Endometrial microvascular endothelial cells (primary cell): ENCODE measurements around the gene VPS9D1. TPM values are rescaled to one million over a fixed set of nuclear protein-coding genes. Genes with fewer than 3 reads are reported as not detected.
"Not testable (repeated sequence)": the region's sequence is repeated elsewhere in the genome, so short reads cannot be mapped to it uniquely, and the experiment has no call there.

ENCODE experiments used
- in situ Hi-C: cut with HindIII; loops from 2 replicates; pipeline ENCODE4 v1.10.0; 2017; ENCODE audit warnings: low sequenced_read_pairs, low pct_unique_long_range_greater_than_20kb; ENCODE audit errors: inconsistent ontology term
- total RNA-seq: library from RNA; depleted of rRNA; stranded (reverse); fragments of >200 nt; gene quantifications from one replicate; pipeline ENCODE4 v1.2.3, GENCODE V29; 2015; ENCODE audit errors: inconsistent ontology term

Gene VPS9D1
- total RNA-seq, 1 donor from 2014 or later: 3.4 TPM

GRCh38 chr16:89712274-89712781 lies 8.4 kb downstream of the VPS9D1 start:
- in situ Hi-C loops: no loop called here

DNA sequence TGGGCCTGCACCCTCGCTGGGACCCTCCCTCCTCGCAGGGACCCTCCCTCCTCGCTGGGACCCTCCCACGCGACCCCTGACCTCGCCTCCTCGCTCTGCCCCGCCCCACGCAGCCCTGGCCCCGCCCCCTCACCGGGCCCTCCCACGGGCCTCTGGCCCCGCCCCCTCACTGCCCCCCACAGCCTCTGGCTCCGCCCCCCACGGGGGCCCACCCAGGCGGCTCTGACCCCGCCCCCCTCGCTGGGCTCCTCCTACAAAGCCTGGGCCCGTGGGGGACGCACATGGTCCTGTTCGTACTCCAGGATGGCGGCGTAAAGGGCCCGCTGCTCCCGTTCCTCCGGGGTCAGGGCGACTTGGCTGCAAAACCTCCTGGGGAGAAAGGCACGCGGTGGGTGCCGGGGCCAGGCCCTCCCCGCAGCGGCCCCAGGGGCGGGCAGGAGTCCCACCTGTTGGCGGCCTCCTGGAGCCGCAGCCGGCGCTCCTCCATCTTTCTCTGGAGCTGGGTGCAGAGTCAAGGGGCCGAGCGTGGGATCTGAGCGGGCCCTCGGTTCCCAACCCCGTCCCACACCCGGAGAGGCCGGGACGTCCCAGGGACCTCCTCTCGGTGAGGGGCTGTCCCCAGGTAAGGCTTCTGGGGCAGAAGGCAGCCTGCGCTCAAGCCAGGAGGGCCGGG lies 9.0 kb downstream of the VPS9D1 start:
- in situ Hi-C loops: no loop called here

DNA sequence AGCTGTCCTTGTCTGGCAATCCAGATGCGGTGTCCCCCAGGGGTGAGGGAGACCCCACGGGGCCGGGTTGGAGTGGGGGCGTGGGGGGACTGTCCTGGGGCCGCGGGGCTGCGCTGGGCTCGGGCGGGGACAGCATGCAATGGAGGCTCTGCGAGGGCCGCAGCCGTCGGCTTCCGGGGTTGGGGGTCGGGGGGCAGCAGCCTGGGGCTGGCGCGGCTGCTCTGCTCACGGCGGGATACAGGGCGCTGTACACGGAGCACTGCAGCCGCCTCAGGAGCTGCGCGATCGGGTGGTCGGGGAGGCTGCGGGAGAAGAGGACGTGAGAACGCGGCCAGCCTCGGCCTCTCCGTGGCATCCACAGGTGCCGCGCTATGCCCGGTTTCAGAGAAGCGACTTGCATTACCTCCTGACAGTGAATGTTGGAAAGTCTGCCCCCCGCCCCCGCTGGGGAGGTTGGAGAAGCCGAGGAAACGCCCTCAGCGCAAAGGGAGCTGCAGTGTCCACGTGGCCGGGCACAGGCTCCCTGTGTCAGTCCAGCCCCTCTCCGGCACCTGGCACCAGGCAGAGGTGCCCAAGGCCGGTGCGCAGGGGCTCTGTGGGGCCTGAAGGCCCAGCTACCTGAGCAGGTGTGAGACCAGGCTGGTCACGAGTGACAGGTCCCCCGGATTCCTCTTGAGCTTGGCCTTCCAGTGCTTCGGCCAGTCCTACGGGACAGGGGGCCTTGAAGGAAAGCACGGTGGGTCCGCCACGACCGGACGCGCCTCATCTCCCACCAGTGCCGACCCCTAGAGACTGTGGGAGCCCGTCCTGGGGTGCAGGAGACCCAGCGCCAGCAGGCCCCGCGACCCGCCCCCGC lies 9.8 kb downstream of the VPS9D1 start:
- in situ Hi-C loops: no loop called here

DNA sequence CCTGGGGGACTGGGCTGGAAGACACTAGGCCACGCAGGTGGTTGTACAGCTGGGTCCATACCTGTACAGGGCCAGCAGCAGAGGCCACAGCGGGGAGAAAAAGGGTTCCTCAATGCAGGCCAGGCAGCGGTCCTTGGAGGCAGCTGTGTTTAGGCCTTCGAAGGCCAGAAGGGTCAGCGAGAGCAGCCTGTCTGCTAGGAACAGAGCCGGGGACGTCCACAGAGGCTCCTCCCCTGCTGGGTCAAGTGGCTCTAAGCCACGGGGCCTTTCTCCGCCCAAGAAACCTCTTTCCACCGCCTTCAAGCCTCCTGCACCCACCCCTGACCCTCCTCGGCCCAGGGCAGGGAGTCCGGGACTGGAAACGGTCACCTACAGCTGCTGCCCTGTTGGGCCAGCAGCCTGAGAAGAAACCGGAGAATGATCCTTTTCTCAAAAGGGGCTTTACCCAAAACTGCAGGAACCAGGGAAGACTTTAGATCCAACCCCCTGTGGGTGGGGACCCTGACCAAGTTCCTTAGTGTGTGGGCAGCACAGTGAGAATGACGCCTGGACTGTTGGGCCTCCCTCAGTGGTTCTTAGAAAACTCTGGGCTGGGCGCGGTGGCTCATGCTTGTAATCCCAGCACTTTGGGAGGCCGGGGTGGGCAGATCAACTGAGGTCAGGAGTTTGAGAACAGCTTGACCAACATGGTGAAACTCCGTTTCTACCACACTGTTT lies 10.8 kb downstream of the VPS9D1 start:
- in situ Hi-C loops: no loop called here

DNA sequence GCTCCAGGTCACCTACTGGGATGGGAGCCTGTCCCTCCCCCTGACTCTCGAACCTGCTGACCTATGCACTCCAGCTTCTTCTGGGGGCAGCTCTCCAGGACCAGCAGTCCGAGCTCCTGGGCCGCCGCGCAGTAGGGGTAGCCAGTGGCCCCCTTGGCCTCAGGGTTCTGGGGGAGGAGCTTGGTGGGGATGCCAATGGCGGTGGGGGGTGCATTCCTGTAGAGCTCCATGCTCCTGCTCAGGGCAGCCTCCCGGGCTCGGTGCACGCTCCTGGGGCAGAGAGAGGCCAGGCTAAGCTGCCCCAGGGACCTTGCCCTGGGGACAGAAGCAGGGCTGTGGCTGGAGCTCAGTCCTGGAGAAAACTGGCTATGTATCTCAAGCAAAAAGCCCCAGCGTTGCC lies 11.5 kb downstream of the VPS9D1 start:
- in situ Hi-C loops: no loop called here

DNA sequence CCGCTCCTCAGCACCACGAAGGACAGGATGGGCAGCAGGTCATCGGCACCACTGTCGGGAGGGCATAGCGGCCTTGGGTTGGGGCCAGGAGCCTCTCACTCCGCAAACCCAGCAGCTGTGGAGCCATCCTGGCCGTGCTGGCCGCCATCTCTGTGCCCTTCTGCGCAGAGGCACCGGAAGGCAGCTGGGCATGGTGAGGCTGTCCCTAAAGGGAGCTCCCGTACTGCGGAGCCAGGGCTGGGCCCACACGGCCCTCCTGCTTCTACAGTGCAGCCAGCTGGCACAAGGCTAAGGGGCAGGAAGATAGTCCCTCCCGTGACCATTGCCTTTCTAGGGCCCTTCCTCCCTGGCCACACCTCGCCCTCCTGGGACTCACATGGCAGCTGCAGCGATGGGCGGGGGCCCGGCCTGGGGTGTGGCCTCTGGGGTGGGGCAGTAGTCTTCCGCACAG lies 12.2 kb downstream of the VPS9D1 start:
- in situ Hi-C loops: no loop called here

DNA sequence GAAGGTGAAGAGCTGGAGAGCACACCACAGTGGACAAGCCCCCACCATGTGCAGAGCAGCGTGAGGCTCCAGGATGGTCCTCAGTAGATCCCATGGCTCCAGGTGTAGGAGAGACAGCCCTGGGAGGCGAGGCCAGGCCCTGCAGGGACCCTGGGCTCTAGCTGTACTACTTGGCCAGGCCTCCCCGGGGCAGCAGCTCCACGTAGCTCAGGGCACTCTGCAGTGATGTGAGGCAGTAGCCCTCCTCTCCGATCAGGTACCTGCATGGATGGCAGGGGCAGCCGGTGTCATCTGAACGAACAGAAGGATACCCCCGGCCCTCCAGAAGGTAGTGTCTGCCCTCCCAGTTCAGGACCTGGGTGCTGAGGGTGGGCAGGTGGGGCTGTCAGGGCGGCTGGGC lies 13.0 kb downstream of the VPS9D1 start:
- in situ Hi-C loops: no loop called here

GRCh38 chr16:89706518-89707260 lies 14.0 kb downstream of the VPS9D1 start:
- in situ Hi-C loops: no loop called here

- in situ Hi-C loops: no loop called here
Measured at GRCh38 chr16:89705006-89705405, 15.7 kb downstream of the VPS9D1 start.

DNA sequence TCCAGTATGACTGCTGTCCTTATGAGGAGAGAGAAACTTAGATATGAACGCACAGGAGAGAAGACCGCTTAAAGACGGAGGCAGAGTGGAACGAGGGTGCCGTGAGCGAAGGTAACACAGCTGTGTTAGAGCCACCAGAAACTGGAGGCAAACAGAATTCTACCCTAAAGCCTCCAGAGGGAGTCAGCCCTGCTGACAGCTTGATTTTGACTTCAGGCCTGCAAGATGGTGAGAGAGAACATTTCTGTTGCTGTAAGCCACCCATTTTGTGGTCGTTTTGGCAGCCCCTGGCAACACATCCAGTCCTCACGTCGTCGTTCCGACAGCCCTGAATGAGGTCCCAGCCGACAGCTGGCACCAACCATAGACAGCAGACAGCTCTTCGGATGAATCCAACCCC lies 16.4 kb downstream of the VPS9D1 start:
- in situ Hi-C loops: no loop called here

DNA sequence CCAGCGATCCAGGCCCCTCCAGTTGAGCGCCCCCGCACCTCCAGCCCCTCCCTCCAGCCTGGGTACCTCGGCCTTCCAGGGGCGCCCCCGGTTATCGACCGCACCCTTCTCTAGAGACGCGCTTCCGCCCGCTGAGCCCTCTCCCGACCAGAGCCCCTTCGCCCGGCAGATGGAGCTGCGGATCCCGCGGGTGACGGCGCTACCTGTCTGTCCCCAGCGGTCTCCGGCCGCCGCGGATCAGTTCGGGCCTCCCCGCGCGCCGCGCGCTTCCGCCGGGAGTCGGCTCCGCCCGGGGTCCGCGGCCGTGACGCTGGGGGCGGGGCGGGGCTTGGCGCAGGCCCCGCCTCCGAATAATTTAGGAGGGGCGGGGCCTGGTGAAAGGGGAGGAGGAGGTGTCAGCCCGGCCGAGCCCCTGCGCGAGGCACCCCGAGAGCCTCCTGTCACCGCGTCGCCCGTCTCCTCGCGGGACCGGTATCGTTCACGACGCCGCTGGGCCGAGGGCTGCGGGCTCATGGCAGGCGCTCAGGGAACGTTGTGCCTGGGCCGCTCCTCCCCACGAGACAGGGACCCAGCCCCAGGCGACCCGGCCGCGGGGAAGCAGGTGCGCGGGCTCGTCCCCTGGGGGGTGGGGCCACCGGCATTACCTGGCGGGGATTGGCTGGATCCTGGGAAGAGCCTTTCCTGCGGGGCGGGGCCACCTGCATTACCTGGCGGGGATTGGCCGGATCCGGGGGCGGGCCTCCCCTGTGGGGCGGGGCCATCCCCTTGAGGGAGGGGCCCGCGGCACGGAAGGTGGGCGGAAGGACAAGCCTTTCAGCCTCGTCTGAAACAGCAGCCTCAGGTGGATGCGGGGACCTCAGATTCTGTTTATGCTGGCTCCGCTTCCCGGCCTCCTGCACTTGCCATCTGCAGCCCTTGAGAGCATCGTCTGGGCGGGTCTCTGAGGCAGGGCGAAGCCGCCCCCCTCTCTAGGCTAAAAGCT lies 19.0 kb downstream of the VPS9D1 start, which contains the start of gene SPATA2L:
Gene SPATA2L, minus strand, starts transcription at position 281 of the 982 bp plus-strand sequence. CDS start 473 bp downstream, outside the sequence.
- in situ Hi-C loops: no loop called here

GRCh38 chr16:89700649-89701424 lies 19.9 kb downstream of the VPS9D1 start:
- in situ Hi-C loops: no loop called here

GRCh38 chr16:89700100-89700648 lies 20.5 kb downstream of the VPS9D1 start:
- in situ Hi-C loops: no loop called here

- in situ Hi-C loops: not testable (repeated sequence)
Measured at GRCh38 chr16:89699629-89700099, 21.0 kb downstream of the VPS9D1 start.

- in situ Hi-C loops: not testable (repeated sequence)
Measured at GRCh38 chr16:89698717-89699116, 22.0 kb downstream of the VPS9D1 start.

DNA sequence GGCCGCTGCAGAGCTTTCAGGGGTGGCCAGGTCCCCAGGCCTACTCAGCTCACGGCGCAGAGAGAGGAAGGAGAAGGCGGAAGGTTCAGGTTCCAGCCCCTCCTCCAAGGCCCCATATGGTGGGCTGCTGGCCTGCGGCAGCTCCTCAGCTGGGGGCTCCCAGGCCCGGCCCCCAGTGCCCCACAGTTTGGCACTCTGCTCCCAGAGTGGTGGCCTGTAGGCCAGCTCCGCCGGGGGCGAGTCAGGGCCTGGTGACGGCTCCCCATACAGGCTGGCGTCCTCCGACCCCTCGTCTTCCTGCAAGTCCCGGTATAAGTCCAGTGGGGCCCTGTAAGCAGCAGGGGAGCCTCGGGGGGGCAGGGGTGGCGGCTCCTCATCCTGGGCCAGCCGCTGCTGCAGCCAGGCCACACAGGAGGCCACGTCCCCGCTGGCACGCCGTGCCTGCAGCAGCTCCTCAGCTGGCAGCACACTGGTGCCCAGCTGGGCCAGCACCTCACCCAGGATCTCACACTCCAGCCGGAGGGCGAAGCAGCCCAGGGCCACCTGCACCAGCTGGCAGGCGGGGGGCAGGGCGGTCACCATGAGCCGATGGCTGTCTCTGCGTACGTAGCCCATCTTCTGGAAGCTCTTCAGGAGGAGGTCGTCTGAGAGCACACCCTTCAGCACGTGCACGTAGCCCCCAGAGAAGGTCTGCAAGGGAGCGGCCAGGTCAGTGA lies 22.9 kb downstream of the VPS9D1 start:
- in situ Hi-C loops: no loop called here
